DND-41 (cell line): ENCODE measurements around the gene AGPAT3.

Experiments
- ATAC-seq: fragments of 200-7000 bp; cut with Tn5 transposase; 3 replicates; pipeline ENCODE4 v1.9.1; 2021; ENCODE audit warnings: low read depth; ENCODE audit not compliant: insufficient read depth
- DNase-seq: peaks from one replicate; pipeline ENCODE4 v3.0.0-alpha.2; 2020
- H2AFZ ChIP-seq: 2 replicates; pipeline ENCODE4 v1.6.0; 2012; ENCODE audit warnings: low read depth, low read length
- H3K27ac ChIP-seq: 2 replicates; pipeline ENCODE4 v1.5.1; 2012; ENCODE audit warnings: low read length, inconsistent platforms
- H3K27me3 ChIP-seq: fragments of 200-600 bp; sonication (generic); 2 replicates; pipeline ENCODE4 v1.6.0; 2012; ENCODE audit warnings: low read length, mild to moderate bottlenecking, inconsistent platforms; ENCODE audit not compliant: insufficient read depth, poor library complexity
- H3K36me3 ChIP-seq: 2 replicates; pipeline ENCODE4 v1.5.1; 2012; ENCODE audit warnings: low read length, inconsistent platforms; ENCODE audit not compliant: insufficient read depth
- H3K4me1 ChIP-seq: 2 replicates; pipeline ENCODE4 v1.5.1; 2012; ENCODE audit warnings: mild to moderate bottlenecking, low read length; ENCODE audit not compliant: insufficient read depth
- H3K4me2 ChIP-seq: 2 replicates; pipeline ENCODE4 v1.6.0; 2012; ENCODE audit warnings: mild to moderate bottlenecking, moderate library complexity, low read length, inconsistent platforms; ENCODE audit not compliant: insufficient read depth
- H3K4me3 ChIP-seq, 2 experiments: fragments of 200-600 bp in 1 of 2; shearing (Covaris generic) in 1 of 2; 2 replicates each; pipeline ENCODE4 v1.5.1; 2012 to 2016; ENCODE audit warnings: inconsistent platforms in 2 of 2, low read length in 2 of 2, mild to moderate bottlenecking in 2 of 2, low read depth in 1 of 2, moderate library complexity in 1 of 2
- H3K79me2 ChIP-seq: 2 replicates; pipeline ENCODE4 v1.6.0; 2012; ENCODE audit warnings: low read length, inconsistent platforms; ENCODE audit not compliant: insufficient read depth
- H3K9ac ChIP-seq: 2 replicates; pipeline ENCODE4 v1.6.0; 2012; ENCODE audit warnings: low read depth, mild to moderate bottlenecking, inconsistent platforms, low read length, moderate library complexity
- H3K9me3 ChIP-seq: 2 replicates; pipeline ENCODE4 v1.5.1; 2012; ENCODE audit warnings: low read length, moderate library complexity, mild to moderate bottlenecking, inconsistent platforms; ENCODE audit not compliant: insufficient read depth, severe bottlenecking
- H4K20me1 ChIP-seq: 2 replicates; pipeline ENCODE4 v1.6.0; 2012; ENCODE audit warnings: low read length; ENCODE audit not compliant: insufficient read depth
- EZH2 ChIP-seq: IDR thresholded peaks from 3 replicates; pipeline ENCODE4 v1.6.1; 2012; ENCODE audit warnings: borderline replicate concordance, low read depth, mild to moderate bottlenecking, moderate library complexity, low read length, inconsistent platforms; ENCODE audit not compliant: severe bottlenecking
- TF ChIP-seq, protein P1 (sequence below): IDR thresholded peaks from 2 replicates; pipeline ENCODE4 v1.5.1; 2012; ENCODE audit warnings: borderline replicate concordance, low read length, moderate library complexity, mild to moderate bottlenecking; ENCODE audit not compliant: poor library complexity, severe bottlenecking; ENCODE audit errors: extremely low read depth

The AGPAT3 gene

GRCh38 chr21:43835861-43836260 is 29.2 kb upstream of the AGPAT3 start:
- no peaks in the 10 kb centered on the region for H3K79me2 ChIP-seq
- no peak overlapping the region for H3K27ac ChIP-seq

GRCh38 chr21:43836616-43837015 is 28.4 kb upstream of the AGPAT3 start:
- no peak for TF ChIP-seq EZH2
- TF ChIP-seq, protein P1, sequence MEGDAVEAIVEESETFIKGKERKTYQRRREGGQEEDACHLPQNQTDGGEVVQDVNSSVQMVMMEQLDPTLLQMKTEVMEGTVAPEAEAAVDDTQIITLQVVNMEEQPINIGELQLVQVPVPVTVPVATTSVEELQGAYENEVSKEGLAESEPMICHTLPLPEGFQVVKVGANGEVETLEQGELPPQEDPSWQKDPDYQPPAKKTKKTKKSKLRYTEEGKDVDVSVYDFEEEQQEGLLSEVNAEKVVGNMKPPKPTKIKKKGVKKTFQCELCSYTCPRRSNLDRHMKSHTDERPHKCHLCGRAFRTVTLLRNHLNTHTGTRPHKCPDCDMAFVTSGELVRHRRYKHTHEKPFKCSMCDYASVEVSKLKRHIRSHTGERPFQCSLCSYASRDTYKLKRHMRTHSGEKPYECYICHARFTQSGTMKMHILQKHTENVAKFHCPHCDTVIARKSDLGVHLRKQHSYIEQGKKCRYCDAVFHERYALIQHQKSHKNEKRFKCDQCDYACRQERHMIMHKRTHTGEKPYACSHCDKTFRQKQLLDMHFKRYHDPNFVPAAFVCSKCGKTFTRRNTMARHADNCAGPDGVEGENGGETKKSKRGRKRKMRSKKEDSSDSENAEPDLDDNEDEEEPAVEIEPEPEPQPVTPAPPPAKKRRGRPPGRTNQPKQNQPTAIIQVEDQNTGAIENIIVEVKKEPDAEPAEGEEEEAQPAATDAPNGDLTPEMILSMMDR = no peak
- Histone ChIP-seq H3K4me2 (no peak overlapping the region), H3K27me3 (no peaks in the 10 kb centered on the region), H3K27ac (no peak overlapping the region), H2AFZ (no peak overlapping the region), H3K36me3 (no peaks in the 10 kb centered on the region), H3K4me3 (no peak overlapping the region), H3K79me2 (no peaks in the 10 kb centered on the region), H3K9me3 (no peaks in the 10 kb centered on the region), H3K9ac (no peak overlapping the region), H4K20me1 (no peaks in the 10 kb centered on the region), H3K4me1 (no peaks in the 10 kb centered on the region)
- ATAC-seq = no peak
- DNase-seq = no peak

More at GRCh38 chr21:43835861-43836260, 29.2 kb upstream of the AGPAT3 start:
- H3K36me3 ChIP-seq = no peaks in the 10 kb centered on the region
- H3K9ac ChIP-seq = no peak overlapping the region
- ATAC-seq (no peak), DNase-seq (no peak)
- no peaks in the 10 kb centered on the region for H3K4me1 ChIP-seq
- H3K9me3 ChIP-seq = no peaks in the 10 kb centered on the region
- no peaks in the 10 kb centered on the region for H4K20me1 ChIP-seq
- no peak for TF ChIP-seq EZH2
- TF ChIP-seq, protein P1 = no peak
- no peak overlapping the region for H2AFZ ChIP-seq
- no peak overlapping the region for H3K4me2 ChIP-seq
- H3K27me3 ChIP-seq = no peaks in the 10 kb centered on the region
- no peak overlapping the region for H3K4me3 ChIP-seq

GRCh38 chr21:43840259-43840658 is 24.8 kb upstream of the AGPAT3 start:
- Histone ChIP-seq H3K4me3 (no peak overlapping the region), H4K20me1 (no peaks in the 10 kb centered on the region), H3K9me3 (no peaks in the 10 kb centered on the region), H3K79me2 (no peaks in the 10 kb centered on the region), H3K4me2 (no peak overlapping the region), H2AFZ (no peak overlapping the region), H3K27me3 (no peaks in the 10 kb centered on the region), H3K9ac (no peak overlapping the region), H3K27ac (no peak overlapping the region), H3K4me1 (no peaks in the 10 kb centered on the region), H3K36me3 (no peaks in the 10 kb centered on the region)
- DNase-seq (no peak), ATAC-seq (no peak)
- TF ChIP-seq, protein P1 = no peak
- TF ChIP-seq EZH2 = no peak

DNA sequence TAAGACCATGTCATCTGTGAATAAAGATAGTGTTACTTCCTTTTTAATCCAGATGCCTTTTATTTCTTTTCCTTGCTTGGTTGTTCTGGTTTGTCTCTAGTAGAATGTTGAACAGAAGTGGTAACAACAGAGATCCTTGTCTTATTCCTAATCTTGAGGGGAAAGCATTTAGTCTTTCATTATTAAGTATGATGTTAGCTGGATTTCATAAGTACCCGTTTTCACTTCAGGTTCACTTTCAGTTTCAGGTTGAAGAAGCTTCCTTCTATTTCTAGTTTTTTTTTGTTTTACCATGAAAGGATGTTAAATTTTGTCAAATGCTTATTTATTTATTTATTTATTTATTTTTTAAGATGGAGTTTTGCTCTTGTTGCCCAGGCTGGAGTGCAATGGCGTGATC is 22.3 kb upstream of the AGPAT3 start:
- Histone ChIP-seq H3K36me3 (no peaks in the 10 kb centered on the region), H3K27ac (no peak overlapping the region), H3K9ac (no peak overlapping the region), H3K4me2 (no peak overlapping the region), H3K4me3 (no peak overlapping the region), H2AFZ (no peak overlapping the region), H3K9me3 (no peaks in the 10 kb centered on the region), H3K27me3 (no peaks in the 10 kb centered on the region), H3K4me1 (no peaks in the 10 kb centered on the region), H3K79me2 (no peaks in the 10 kb centered on the region), H4K20me1 (no peaks in the 10 kb centered on the region)
- no peak for TF ChIP-seq EZH2
- TF ChIP-seq, protein P1 = no peak
- no peak for ATAC-seq
- no peak for DNase-seq
